A673 (cell line): ENCODE measurements around the gene KLHL18. TPM values are rescaled to one million over a fixed set of nuclear protein-coding genes. Genes with fewer than 3 reads are reported as not detected.

Source experiments
- BruUV-seq: library from RNA; stranded (reverse); fragments of 400-500 nt; replicated peaks from 2 replicates; lab custom pipeline; 2021; lab: Mats Ljungman, UMichigan
- CTCF ChIA-PET: fragments of 300-600 bp; sonication (Branson Sonifier 250); formaldehyde crosslinking; loops from one replicate; lab custom pipeline; 2022; ENCODE audit warnings: antibody characterized with exemption; lab: Charles Lee
- POLR2A ChIA-PET: fragments of 300-600 bp; sonication (Branson Sonifier 250); formaldehyde crosslinking; loops from one replicate; lab custom pipeline; 2022; ENCODE audit warnings: antibody characterized with exemption; ENCODE audit not compliant: low non-redundant PET; lab: Charles Lee
- DNase-seq: peaks from one replicate; pipeline ENCODE4 v3.0.0-alpha.2; 2015; ENCODE audit warnings: low spot score
- H3K27ac ChIP-seq: fragments of 200-600 bp; sonication (generic); 2 replicates; pipeline ENCODE4 v1.5.1; 2016; ENCODE audit warnings: mixed run types, low read depth, mild to moderate bottlenecking, mixed read lengths, antibody characterized with exemption, low read length; ENCODE audit not compliant: poor library complexity, severe bottlenecking
- H3K27me3 ChIP-seq: fragments of 200-600 bp; sonication (generic); replicated peaks from 2 replicates; pipeline ENCODE4 v1.6.1; 2017; ENCODE audit warnings: mixed run types, low read depth, mild to moderate bottlenecking, mixed read lengths, antibody characterized with exemption, low read length; ENCODE audit not compliant: insufficient read depth, poor library complexity
- H3K36me3 ChIP-seq: fragments of 200-600 bp; sonication (generic); 2 replicates; pipeline ENCODE4 v1.6.1; 2016; ENCODE audit warnings: mixed run types, mild to moderate bottlenecking, mixed read lengths, antibody characterized with exemption, low read length; ENCODE audit not compliant: insufficient read depth, poor library complexity, severe bottlenecking
- H3K4me1 ChIP-seq: fragments of 200-600 bp; sonication (generic); 2 replicates; pipeline ENCODE4 v1.6.1; 2017; ENCODE audit warnings: mixed run types, mild to moderate bottlenecking, mixed read lengths, antibody characterized with exemption, low read length; ENCODE audit not compliant: insufficient read depth, poor library complexity, severe bottlenecking
- H3K4me3 ChIP-seq: fragments of 200-600 bp; sonication (generic); 2 replicates; pipeline ENCODE4 v1.5.1; 2016; ENCODE audit warnings: low read depth, mixed run types, mild to moderate bottlenecking, mixed read lengths, low read length; ENCODE audit not compliant: poor library complexity, severe bottlenecking
- H3K9me3 ChIP-seq: fragments of 200-600 bp; sonication (generic); 2 replicates; pipeline ENCODE4 v1.6.1; 2016; ENCODE audit warnings: mixed run types, low read depth, mild to moderate bottlenecking, mixed read lengths, antibody characterized with exemption, low read length; ENCODE audit not compliant: poor library complexity, severe bottlenecking
- EZH2 ChIP-seq: fragments of 200-600 bp; sonication (generic); IDR thresholded peaks from 2 replicates; pipeline ENCODE4 v1.6.1; 2017; ENCODE audit warnings: borderline replicate concordance, low read depth, mild to moderate bottlenecking, mixed read lengths, antibody characterized with exemption, low read length; ENCODE audit not compliant: poor library complexity, severe bottlenecking
- intact Hi-C: fragments of 100-400 bp; cut with micrococcal nuclease; formaldehyde crosslinking; loops from one replicate; pipeline ENCODE4 v1.10.0; 2022; ENCODE audit not compliant: unreplicated experiment
- total RNA-seq: library from RNA; stranded (reverse); gene quantifications from 2 replicates; pipeline ENCODE4 v1.2.3, GENCODE V29; 2021
- TF ChIP-seq, protein P1 (sequence below): fragments of 300-800, 200-600 bp; sonication (generic); conservative IDR thresholded peaks from 2 replicates; pipeline ENCODE4 v1.5.1; 2017; ENCODE audit warnings: low read depth, mild to moderate bottlenecking, antibody characterized with exemption, low read length, moderate library complexity, mixed read lengths

Gene KLHL18
- total RNA-seq, 1 experiment from 2014 or later, result 22.6 TPM

DNA sequence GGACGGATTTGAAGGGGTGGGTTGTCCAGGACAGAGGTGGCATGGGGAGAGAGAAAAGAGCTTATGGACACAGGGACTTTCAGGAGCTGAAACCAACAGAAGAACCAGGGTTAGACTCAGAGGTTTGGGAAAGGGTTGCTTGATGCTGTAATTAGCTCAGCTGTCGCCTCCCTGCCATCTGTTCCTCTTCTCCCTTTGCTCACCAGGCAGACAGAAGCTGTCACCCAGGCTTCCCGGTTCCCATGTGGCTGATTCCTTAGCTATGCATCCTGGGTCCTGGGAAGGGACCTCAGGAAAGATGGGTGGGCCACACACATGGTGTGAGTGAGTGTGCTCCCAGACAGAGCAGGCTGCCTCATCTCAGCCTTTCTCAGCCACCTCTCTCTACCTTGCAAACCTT lies 112.1 kb downstream of the KLHL18 start:
- no TSS peak for BruUV-seq
- ChIA-PET POLR2A (no interaction called here), CTCF (no interaction called here)
- Histone ChIP-seq H3K4me3 (no peak overlapping the region), H3K36me3 (no peaks in the 10 kb centered on the region), H3K27ac (no peak overlapping the region), H3K27me3 (no peaks in the 10 kb centered on the region), H3K4me1 (no peaks in the 10 kb centered on the region), H3K9me3 (no peaks in the 10 kb centered on the region)
- intact Hi-C loops, result no loop called here
- TF ChIP-seq EZH2, result no peak
- TF ChIP-seq, protein P1, sequence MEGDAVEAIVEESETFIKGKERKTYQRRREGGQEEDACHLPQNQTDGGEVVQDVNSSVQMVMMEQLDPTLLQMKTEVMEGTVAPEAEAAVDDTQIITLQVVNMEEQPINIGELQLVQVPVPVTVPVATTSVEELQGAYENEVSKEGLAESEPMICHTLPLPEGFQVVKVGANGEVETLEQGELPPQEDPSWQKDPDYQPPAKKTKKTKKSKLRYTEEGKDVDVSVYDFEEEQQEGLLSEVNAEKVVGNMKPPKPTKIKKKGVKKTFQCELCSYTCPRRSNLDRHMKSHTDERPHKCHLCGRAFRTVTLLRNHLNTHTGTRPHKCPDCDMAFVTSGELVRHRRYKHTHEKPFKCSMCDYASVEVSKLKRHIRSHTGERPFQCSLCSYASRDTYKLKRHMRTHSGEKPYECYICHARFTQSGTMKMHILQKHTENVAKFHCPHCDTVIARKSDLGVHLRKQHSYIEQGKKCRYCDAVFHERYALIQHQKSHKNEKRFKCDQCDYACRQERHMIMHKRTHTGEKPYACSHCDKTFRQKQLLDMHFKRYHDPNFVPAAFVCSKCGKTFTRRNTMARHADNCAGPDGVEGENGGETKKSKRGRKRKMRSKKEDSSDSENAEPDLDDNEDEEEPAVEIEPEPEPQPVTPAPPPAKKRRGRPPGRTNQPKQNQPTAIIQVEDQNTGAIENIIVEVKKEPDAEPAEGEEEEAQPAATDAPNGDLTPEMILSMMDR, result no peak
- DNase-seq, result no peak

Other genes with a start within 250 kb of the KLHL18 start
- 28.8 and 29.3 TPM in 2 replicates for gene SETD2, start 118.8 kb upstream of the KLHL18 start, total RNA-seq
- gene KIF9, start 145 bp upstream of the KLHL18 start, total RNA-seq, result 4.4 and 4.7 TPM in 2 replicates
- gene PTPN23, start 98.1 kb downstream of the KLHL18 start, total RNA-seq, result 24.0 and 26.6 TPM in 2 replicates
- gene SCAP, start 193.0 kb downstream of the KLHL18 start, total RNA-seq, result 43.4 and 48.2 TPM in 2 replicates
- gene ELP6, start 230.8 kb downstream of the KLHL18 start, total RNA-seq, result 46.2 and 53.5 TPM in 2 replicates